HepG2 (cell line): ENCODE results near the gene SYCE3. TPM values are rescaled to one million over a fixed set of nuclear protein-coding genes. Genes with fewer than 3 reads are reported as not detected.

ENCODE experiments used
- ARNTL ChIP-seq: sonication (generic); formaldehyde crosslinking; IDR thresholded peaks from 2 replicates; pipeline ENCODE4 v1.4.0; 2020; ENCODE audit warnings: mild to moderate bottlenecking, missing genetic modification reagents
- FOSL1 ChIP-seq: sonication (generic); formaldehyde crosslinking; IDR thresholded peaks from 2 replicates; pipeline ENCODE4 v1.9.0; 2021; ENCODE audit warnings: missing genetic modification reagents, borderline replicate concordance
- KLF12 ChIP-seq: sonication (generic); formaldehyde crosslinking; IDR thresholded peaks from 2 replicates; pipeline ENCODE4 v1.4.0; 2020; ENCODE audit warnings: missing genetic modification reagents, borderline replicate concordance
- KMT2B ChIP-seq: IDR thresholded peaks from 2 replicates; pipeline ENCODE4 v1.6.1; 2016; ENCODE audit warnings: missing genetic modification reagents, missing compliant biosample characterization
- MEIS2 ChIP-seq: sonication (generic); formaldehyde crosslinking; IDR thresholded peaks from 2 replicates; pipeline ENCODE4 v1.9.0; 2021; ENCODE audit warnings: mild to moderate bottlenecking, missing genetic modification reagents
- SMAD3 ChIP-seq: sonication (generic); formaldehyde crosslinking; IDR thresholded peaks from 2 replicates; pipeline ENCODE4 v1.4.0; 2020; ENCODE audit warnings: missing genetic modification reagents
- SRSF1 ChIP-seq: fragments of 200-400 bp; formaldehyde crosslinking; optimal IDR thresholded peaks from 2 replicates; pipeline ENCODE3; 2017; ENCODE audit warnings: mild to moderate bottlenecking, low read depth, low read length, moderate library complexity
- THYN1 ChIP-seq: sonication (generic); formaldehyde crosslinking; IDR thresholded peaks from 2 replicates; pipeline ENCODE4 v1.8.1; 2023; ENCODE audit warnings: low read depth, mild to moderate bottlenecking, moderate library complexity, missing genetic modification reagents, borderline replicate concordance
- ZBTB42 ChIP-seq: sonication (generic); formaldehyde crosslinking; IDR thresholded peaks from 2 replicates; pipeline ENCODE4 v1.5.0; 2020; ENCODE audit warnings: mild to moderate bottlenecking, missing genetic modification reagents
- ZNF234 ChIP-seq: sonication (generic); formaldehyde crosslinking; conservative IDR thresholded peaks from 2 replicates; pipeline ENCODE4 v1.5.1; 2020; ENCODE audit warnings: mild to moderate bottlenecking, missing genetic modification reagents
- ZNF430 ChIP-seq: sonication (generic); formaldehyde crosslinking; IDR thresholded peaks from 2 replicates; pipeline ENCODE4 v1.9.0; 2021; ENCODE audit warnings: mild to moderate bottlenecking, missing genetic modification reagents
- ZNF441 ChIP-seq: sonication (generic); formaldehyde crosslinking; IDR thresholded peaks from 2 replicates; pipeline ENCODE4 v1.7.0; 2021; ENCODE audit warnings: missing genetic modification reagents, borderline replicate concordance
- ZNF607 ChIP-seq: sonication (generic); formaldehyde crosslinking; IDR thresholded peaks from 2 replicates; pipeline ENCODE4 v1.5.1; 2020; ENCODE audit warnings: missing genetic modification reagents, mild to moderate bottlenecking, borderline replicate concordance
- ZNF674 ChIP-seq: sonication (generic); formaldehyde crosslinking; IDR thresholded peaks from 2 replicates; pipeline ENCODE4 v1.5.0; 2020; ENCODE audit warnings: low read depth, mild to moderate bottlenecking, missing genetic modification reagents
- ZNF772 ChIP-seq: sonication (generic); formaldehyde crosslinking; IDR thresholded peaks from 2 replicates; pipeline ENCODE4 v1.5.0; 2020; ENCODE audit warnings: mild to moderate bottlenecking, missing genetic modification reagents
- polyA plus RNA-seq, 8 experiments: library from polyadenylated mRNA; depleted of rRNA in 3 of 8; stranded (reverse) in 7 of 8; unstranded in 1 of 8; fragments of >200 nt; fragmentation: Illumina TruSeq in 4 of 8; extraction: Trizol in 4 of 8; gene quantifications; 2 replicates each; pipeline versions ENCODE4 v1.2.1 to v1.2.3, GENCODE V29; 2011 to 2016; ENCODE audit warnings: low read depth in 4 of 8, missing spikeins in 1 of 8, mixed read lengths in 1 of 8; ENCODE audit not compliant: insufficient read depth in 1 of 8
- total RNA-seq, 5 experiments: library from RNA; depleted of rRNA; stranded (reverse); fragments of >200 nt; fragmentation: Illumina TruSeq; extraction: Trizol; gene quantifications; 2 replicates each; pipeline ENCODE4 v1.2.3, GENCODE V29; 2016; ENCODE audit warnings: low read depth in 1 of 5
- TF ChIP-seq, protein P1 (sequence below): sonication (generic); formaldehyde crosslinking; IDR thresholded peaks from 2 replicates; pipeline ENCODE4; 2020; ENCODE audit warnings: missing genetic modification reagents, mild to moderate bottlenecking, borderline replicate concordance
- TF ChIP-seq, protein P2 (sequence below): sonication (generic); formaldehyde crosslinking; conservative IDR thresholded peaks from 2 replicates; pipeline ENCODE4 v1.4.0; 2020; ENCODE audit warnings: missing genetic modification reagents
- TF ChIP-seq, protein P3 (sequence below): sonication (generic); formaldehyde crosslinking; IDR thresholded peaks from 2 replicates; pipeline ENCODE4 v1.5.0; 2020; ENCODE audit warnings: mild to moderate bottlenecking, missing genetic modification reagents, moderate library complexity
- TF ChIP-seq, protein P4 (sequence below): sonication (generic); formaldehyde crosslinking; IDR thresholded peaks from 2 replicates; pipeline ENCODE4 v1.5.0; 2020; ENCODE audit warnings: mild to moderate bottlenecking, missing genetic modification reagents, borderline replicate concordance

Gene SYCE3
- total and polyA plus RNA-seq, 2 of the 13 experiments (the other 11 are each of a cell fraction or from before 2014, with no cell fraction given), result not detected

- TF ChIP-seq, protein P1, sequence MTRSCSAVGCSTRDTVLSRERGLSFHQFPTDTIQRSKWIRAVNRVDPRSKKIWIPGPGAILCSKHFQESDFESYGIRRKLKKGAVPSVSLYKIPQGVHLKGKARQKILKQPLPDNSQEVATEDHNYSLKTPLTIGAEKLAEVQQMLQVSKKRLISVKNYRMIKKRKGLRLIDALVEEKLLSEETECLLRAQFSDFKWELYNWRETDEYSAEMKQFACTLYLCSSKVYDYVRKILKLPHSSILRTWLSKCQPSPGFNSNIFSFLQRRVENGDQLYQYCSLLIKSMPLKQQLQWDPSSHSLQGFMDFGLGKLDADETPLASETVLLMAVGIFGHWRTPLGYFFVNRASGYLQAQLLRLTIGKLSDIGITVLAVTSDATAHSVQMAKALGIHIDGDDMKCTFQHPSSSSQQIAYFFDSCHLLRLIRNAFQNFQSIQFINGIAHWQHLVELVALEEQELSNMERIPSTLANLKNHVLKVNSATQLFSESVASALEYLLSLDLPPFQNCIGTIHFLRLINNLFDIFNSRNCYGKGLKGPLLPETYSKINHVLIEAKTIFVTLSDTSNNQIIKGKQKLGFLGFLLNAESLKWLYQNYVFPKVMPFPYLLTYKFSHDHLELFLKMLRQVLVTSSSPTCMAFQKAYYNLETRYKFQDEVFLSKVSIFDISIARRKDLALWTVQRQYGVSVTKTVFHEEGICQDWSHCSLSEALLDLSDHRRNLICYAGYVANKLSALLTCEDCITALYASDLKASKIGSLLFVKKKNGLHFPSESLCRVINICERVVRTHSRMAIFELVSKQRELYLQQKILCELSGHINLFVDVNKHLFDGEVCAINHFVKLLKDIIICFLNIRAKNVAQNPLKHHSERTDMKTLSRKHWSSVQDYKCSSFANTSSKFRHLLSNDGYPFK (CRISPR knock-in tag), result peak; percentile 91
- TF ChIP-seq, protein P2, sequence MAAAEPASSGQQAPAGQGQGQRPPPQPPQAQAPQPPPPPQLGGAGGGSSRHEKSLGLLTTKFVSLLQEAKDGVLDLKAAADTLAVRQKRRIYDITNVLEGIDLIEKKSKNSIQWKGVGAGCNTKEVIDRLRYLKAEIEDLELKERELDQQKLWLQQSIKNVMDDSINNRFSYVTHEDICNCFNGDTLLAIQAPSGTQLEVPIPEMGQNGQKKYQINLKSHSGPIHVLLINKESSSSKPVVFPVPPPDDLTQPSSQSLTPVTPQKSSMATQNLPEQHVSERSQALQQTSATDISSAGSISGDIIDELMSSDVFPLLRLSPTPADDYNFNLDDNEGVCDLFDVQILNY (CRISPR knock-in tag), result peak; percentile 44; the same call in 1 of the 2 replicates
- TF ChIP-seq ZNF772 (peak; percentile 91), ZBTB42 (CRISPR knock-in tag) (0 out of 2 replicates have a peak, but pooled peaks have one; percentile 31), ZNF234 (CRISPR knock-in tag) (peak; percentile 95), KLF12 (CRISPR knock-in tag) (no peak), ZNF674 (CRISPR knock-in tag) (peak; percentile 97; the same call in 1 of the 2 replicates), ZNF441 (CRISPR knock-in tag) (no peak; the same call in 1 of the 2 replicates), SRSF1 (peak; percentile 8), MEIS2 (peak; percentile 20; the same call in 1 of the 2 replicates), ZNF430 (CRISPR knock-in tag) (peak; percentile 4; the same call in 1 of the 2 replicates), THYN1 (CRISPR knock-in tag) (no peak), KMT2B (CRISPR knock-in tag) (peak; percentile 67), FOSL1 (no peak), ARNTL (peak; percentile 82), SMAD3 (CRISPR knock-in tag) (0 out of 2 replicates have a peak, but pooled peaks have one; percentile 31), ZNF607 (CRISPR knock-in tag) (peak; percentile 65; the same call in 1 of the 2 replicates)
- TF ChIP-seq, protein P3, sequence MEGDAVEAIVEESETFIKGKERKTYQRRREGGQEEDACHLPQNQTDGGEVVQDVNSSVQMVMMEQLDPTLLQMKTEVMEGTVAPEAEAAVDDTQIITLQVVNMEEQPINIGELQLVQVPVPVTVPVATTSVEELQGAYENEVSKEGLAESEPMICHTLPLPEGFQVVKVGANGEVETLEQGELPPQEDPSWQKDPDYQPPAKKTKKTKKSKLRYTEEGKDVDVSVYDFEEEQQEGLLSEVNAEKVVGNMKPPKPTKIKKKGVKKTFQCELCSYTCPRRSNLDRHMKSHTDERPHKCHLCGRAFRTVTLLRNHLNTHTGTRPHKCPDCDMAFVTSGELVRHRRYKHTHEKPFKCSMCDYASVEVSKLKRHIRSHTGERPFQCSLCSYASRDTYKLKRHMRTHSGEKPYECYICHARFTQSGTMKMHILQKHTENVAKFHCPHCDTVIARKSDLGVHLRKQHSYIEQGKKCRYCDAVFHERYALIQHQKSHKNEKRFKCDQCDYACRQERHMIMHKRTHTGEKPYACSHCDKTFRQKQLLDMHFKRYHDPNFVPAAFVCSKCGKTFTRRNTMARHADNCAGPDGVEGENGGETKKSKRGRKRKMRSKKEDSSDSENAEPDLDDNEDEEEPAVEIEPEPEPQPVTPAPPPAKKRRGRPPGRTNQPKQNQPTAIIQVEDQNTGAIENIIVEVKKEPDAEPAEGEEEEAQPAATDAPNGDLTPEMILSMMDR (CRISPR knock-in tag), result peak; percentile 64
- TF ChIP-seq, protein P4, sequence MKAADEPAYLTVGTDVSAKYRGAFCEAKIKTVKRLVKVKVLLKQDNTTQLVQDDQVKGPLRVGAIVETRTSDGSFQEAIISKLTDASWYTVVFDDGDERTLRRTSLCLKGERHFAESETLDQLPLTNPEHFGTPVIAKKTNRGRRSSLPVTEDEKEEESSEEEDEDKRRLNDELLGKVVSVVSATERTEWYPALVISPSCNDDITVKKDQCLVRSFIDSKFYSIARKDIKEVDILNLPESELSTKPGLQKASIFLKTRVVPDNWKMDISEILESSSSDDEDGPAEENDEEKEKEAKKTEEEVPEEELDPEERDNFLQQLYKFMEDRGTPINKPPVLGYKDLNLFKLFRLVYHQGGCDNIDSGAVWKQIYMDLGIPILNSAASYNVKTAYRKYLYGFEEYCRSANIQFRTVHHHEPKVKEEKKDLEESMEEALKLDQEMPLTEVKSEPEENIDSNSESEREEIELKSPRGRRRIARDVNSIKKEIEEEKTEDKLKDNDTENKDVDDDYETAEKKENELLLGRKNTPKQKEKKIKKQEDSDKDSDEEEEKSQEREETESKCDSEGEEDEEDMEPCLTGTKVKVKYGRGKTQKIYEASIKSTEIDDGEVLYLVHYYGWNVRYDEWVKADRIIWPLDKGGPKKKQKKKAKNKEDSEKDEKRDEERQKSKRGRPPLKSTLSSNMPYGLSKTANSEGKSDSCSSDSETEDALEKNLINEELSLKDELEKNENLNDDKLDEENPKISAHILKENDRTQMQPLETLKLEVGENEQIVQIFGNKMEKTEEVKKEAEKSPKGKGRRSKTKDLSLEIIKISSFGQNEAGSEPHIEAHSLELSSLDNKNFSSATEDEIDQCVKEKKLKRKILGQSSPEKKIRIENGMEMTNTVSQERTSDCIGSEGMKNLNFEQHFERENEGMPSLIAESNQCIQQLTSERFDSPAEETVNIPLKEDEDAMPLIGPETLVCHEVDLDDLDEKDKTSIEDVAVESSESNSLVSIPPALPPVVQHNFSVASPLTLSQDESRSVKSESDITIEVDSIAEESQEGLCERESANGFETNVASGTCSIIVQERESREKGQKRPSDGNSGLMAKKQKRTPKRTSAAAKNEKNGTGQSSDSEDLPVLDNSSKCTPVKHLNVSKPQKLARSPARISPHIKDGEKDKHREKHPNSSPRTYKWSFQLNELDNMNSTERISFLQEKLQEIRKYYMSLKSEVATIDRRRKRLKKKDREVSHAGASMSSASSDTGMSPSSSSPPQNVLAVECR (CRISPR knock-in tag), result peak; percentile 84
Measured at GRCh38 chr22:50525104-50525857, 37.4 kb downstream of the SYCE3 start, which contains the start of gene SCO2 (continued).
